NCI-H524 (cell line): ENCODE data around the gene FLAD1.

ENCODE experiments used
- DNase-seq, 2 experiments: peaks; one replicate each; lab custom pipeline; 2025; lab: John Stamatoyannopoulos, UW

The FLAD1 gene

DNA sequence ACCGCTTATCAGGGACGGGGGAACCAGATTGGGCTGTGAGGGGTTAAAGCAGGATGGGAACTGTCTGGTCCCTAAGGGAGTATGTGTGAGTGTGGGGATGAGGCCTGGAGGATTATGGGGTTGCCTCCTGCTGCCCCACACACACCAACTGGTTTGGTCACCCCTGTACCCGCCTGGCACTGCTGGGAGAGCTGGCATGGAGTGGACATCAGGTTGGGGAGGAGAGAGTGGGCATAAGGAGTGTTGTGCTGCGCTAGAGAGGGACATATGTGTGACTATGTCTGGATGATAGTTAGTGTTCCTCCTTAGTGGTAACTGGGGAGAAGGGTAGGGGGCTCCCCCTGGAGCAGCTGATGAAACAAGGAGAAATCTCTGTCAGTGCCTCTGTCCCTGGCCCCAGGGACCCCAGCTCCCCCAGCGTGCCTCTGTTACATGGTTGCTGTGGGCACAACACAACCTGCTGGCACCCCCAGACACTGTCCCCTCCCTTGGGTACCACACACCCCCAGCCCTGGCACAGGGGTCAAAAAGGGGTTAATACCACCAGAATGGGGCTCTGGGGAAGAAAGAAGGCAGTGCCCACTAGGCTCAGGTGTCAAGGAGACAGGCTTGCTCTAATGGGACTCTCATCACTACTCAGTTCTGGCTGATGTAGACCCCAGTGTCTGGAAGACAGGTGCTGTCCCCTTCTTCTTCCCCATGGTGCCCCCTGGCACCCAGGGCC is 21.4 kb downstream of the FLAD1 start:
- DNase-seq: no peak

DNA sequence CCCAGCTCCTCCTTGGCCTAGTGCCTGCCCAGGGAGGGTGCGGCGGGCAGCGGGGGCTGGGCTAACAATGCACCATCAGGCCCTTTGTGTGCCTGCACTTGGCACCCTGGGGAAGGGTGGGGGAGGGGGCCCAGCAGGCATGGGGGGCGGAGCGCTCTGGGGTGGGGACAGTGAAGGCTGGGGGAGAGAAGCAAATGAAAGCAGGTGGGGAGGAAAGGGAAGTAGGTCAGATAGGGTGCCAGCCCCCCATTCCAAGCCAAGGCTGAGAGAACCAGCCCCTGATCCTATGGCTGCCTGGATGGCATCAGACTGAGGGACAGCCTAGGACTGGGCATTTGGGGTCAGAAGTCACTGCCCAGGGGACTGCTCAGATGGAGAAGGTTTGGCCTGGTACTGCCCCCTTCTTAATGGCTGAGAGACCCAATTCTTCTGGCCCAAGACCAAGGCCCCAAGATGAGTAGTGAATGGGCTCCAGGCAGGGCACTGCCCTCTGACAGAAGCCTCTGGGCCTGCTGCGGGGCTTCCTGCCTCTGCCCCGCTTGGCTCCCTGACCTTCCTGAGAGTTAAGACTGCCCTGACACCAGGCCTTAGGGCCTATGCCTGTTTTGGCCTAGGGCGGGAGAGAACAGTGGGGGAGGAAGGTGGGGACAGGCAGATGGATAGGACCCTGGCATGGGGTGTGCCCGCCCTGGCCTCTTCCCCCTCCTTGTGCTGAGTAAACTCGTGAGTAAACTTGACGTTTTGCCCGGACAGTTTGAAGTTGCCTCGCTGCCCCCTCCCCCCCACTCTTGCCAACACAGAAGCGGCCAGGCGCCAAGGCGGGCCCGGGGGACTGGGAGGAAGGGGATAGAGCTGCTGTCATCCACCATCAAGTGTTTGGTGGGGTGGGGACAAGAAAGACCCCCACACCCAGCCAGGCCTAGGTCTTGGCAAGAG is 22.2 kb downstream of the FLAD1 start:
- no peak for DNase-seq

DNA sequence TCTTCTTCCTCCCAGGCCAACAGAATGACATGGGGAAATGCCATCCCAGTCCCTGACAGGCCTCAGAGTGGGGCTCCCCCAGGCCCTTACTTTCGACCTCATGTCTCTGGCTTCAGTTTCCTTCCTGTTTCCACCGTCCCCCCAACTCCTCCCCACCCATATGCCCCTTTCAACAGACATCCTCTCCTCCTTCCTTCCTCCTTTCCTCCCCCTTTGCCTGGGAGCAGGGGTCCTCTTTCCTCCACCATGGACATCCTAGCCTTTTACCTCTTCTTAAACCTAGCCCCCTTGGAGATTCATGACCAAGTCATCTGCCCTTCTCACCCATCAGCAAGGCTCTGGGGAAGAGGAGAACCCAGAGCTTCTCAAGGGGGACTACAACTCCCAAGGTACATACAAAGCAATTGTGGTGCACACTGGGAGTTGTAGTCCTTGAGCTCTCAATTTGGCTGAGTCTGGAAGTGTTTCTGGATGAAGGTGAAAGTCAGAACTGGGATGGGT is 23.5 kb downstream of the FLAD1 start:
- peak in 1 of 2 experiments; percentile 40 for DNase-seq

DNA sequence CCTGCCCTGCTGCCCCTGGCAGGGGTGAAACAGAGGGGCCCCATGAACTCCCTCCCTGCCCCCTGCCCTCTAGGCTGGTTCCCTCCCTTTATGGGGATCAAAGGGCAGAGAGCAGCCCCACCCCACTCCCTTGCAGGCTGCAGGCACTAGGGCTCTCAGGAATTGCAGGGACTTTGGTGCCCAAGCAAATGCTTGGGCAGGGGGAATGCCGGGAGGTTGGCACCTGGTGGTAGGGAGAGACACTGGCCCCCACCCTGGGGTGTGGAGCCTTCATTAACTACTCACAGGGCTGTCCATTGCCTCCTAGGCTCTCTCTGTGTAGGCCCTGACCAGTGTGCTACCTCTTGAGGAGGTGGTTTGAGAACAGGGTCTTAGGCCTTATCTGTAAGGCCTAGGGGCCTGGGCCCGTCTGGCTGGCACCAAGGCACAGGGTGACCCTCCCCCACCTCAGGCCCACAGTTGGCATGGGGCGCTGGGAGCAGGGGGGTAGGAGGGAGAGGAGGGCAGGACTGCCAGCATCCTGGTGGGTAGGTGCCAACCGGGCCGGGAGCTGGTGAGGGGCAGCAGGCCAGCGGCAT is 24.2 kb downstream of the FLAD1 start:
- DNase-seq: no peak

DNA sequence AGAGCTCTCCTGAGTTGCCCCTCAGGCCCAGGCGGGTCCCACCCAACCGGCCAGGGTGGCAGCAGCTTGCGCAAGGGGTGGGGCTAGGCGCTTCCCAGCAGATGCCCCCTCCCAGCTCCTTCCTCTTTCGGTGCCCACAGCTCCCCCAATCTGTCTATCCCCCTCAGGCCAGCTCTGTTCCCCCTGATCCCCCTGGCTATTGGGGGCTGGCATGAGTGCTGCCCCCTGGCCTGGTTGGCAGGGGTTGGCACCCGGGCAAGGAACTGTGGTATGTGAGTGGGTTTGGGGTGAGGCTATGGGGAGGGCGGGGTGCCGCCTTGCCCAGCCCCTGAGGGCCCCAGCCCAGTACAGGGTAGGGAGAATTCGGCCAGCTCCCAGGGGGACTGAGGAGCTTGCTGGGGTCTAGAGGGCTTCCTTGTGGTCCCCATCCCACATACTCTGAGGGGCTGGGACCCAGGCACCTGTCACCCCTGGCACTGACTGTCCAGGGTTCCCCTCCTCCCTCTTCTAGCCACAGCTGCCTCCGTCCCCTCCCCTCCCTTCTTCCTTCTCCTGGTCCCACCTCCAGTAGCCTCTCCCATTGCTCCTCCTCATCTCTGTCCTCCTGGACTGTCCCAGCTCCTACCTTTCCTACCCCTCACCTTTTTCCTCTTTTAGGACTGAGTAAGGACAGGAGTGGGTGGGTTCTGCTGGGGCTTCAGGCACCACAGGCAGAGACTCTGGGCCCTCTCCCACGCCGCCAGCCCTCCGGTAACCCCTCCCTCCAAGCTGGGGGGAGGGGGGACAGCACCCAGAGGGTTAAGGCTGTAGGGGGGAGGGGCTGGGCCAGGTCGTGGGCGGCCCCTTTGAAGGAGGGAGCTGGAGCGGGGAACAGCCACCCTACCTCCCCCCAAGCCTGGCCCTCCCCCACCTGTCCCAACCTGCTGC is 25.1 kb downstream of the FLAD1 start:
- DNase-seq: no peak

- no peak for DNase-seq
Observed at GRCh38 chr1:155009221-155009711, 26.1 kb downstream of the FLAD1 start.

DNA sequence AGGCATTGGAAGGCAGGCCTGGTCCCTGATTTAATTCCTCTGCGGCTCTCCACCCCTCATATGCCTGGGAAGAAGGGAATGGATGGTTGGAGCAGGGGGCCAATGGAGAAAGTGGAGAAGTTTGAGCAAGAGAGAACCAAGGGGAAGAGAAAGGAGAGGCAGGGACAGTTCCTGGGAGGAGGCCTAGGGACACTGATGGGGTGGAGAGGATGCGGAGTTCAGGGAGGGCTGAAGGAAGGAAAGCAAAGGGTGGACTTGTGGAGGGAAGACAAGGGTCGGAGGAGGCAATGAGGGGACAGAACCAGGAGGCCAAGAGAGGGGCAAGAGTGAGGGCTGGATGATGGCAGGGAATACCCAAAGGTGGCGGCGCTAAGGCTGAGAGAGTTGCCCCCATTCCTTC is 26.6 kb downstream of the FLAD1 start:
- no peak for DNase-seq

DNA sequence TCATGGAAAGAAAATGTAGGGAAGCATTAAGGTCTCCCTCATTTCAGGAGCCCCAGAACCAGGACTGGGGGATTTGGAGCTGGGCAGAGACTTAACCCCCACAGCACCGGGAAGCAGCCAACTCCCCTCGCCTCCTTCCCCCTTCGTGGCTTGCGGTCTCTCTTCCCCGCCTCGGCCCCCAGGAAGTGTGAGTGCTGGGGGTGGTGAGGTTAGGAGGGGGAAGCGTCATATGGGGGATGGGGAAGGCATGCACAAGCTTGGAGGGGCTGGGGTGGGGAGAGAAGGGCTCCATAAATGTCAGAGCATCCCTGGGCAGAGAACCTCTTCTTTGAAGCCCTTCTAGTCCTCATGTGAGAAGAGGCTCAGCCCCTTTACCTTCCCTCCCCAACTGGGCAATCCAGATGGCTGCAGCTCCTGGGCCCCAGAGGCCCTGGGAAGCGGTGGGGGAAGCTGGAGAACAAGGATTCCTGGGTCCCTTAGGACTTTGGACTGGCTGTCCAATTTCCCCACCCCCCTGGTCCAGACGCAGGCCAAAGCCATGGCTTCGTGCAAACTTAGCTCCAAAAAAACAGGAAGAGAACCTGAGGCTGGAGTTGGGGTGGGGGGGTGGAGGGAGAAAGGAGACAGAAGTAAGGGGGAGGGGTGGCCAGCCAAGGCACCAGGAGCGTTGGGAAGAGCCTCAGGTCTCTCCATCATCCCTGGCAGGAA is 27.2 kb downstream of the FLAD1 start:
- DNase-seq: no peak

DNA sequence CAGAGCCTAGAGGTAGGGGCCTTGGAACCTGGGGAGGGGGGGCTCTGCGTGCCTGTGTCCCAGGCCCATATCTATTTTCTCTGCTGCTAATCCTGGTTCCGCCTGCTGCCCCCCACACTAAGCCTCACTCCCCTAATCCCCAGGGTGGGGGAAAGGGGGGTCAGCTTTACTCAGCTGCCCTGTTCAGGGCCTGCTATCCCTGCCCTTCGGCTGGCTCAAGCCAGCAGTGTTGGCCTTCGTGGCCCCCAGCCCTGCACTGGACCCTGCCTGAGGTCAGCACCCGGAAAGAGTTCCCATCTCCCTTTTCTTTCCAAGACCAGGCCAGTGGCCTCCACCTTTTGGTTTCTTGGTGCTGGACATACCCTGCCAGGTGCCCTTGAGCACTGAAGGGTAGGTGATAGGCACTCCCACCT is 27.9 kb downstream of the FLAD1 start:
- peak in 1 of 2 experiments; percentile 59 for DNase-seq

- DNase-seq: no peak
Observed at GRCh38 chr1:155011437-155012025, 28.4 kb downstream of the FLAD1 start.

GRCh38 chr1:155012026-155012546 is 28.9 kb downstream of the FLAD1 start:
- peak; percentile 97 to 98 for DNase-seq

DNA sequence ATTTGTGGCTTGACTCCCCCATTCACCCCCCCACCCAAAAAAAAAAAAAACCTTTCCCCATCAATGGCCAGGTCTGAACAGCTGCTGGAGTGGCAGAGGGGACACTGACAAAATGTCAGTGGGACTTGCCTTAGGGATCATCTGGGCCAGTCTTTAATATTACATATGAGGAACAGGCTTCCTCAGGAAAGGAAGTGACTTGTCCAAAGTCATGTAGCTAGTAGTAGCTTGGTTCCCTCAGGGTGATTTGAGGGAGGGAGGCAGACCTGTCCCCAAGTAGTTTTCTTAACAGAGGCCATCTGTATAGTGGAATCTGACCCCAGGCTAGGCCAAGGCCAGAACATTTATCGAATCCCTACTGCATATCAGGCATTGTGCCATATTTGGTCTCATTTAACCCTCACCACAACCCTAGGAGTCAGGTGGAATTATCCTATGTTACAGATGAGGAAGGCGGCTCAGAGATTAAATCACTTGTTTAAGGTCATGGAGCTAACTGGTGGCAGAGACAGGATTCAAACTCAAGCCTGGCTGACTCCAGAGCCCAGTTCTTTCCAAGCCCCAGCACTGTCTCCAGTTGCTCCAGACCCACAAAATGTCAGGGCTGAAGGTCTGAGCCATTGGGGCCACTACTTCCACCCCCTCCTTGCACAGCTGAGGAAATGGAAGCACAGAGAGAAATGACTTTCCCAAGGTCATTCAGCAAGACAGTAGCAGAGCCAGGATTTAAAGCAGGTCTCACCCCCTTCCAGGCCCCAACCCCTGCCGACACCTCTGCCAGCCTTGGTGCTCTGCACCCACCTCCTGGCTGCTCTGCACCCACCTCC is 29.8 kb downstream of the FLAD1 start:
- no peak for DNase-seq

- DNase-seq: no peak
Observed at GRCh38 chr1:155013632-155014031, 30.5 kb downstream of the FLAD1 start.

GRCh38 chr1:155014709-155015508 is 31.8 kb downstream of the FLAD1 start:
- no peak for DNase-seq

DNA sequence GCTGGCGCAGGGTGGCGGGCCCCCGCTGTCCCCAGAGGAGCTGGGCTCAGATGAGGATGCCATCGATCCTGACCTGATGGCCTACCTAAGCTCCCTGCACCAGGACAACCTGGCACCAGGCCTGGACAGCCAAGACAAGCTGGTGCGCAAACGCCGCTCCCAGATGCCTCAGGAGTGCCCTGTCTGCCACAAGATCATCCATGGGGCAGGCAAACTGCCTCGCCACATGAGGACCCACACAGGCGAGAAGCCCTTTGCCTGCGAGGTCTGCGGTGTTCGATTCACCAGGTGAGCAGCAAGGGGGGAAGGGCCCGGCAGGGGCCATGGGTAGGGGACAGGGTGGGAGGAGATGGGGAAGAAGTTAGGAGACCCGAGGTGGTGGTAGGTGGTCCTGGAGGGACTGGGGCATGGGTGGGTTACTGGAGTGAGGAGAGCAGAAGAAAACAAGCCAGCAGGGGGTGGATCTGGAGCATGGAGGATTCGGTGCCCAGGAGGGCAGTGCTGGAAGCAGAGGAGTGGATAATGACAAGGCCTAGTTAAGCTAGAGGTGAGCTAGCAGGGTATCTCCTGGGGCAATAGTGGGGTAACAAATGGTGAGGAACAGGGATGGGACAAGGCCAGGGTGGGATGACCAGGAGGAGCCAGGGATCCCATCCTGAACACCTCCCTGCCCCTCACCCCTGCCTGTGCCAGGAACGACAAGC is 32.5 kb downstream of the FLAD1 start:
- no peak for DNase-seq

- no peak for DNase-seq
Observed at GRCh38 chr1:155016231-155016831, 33.2 kb downstream of the FLAD1 start.
